ENCODE measurements around the gene PLTP.

The PLTP gene

DNA sequence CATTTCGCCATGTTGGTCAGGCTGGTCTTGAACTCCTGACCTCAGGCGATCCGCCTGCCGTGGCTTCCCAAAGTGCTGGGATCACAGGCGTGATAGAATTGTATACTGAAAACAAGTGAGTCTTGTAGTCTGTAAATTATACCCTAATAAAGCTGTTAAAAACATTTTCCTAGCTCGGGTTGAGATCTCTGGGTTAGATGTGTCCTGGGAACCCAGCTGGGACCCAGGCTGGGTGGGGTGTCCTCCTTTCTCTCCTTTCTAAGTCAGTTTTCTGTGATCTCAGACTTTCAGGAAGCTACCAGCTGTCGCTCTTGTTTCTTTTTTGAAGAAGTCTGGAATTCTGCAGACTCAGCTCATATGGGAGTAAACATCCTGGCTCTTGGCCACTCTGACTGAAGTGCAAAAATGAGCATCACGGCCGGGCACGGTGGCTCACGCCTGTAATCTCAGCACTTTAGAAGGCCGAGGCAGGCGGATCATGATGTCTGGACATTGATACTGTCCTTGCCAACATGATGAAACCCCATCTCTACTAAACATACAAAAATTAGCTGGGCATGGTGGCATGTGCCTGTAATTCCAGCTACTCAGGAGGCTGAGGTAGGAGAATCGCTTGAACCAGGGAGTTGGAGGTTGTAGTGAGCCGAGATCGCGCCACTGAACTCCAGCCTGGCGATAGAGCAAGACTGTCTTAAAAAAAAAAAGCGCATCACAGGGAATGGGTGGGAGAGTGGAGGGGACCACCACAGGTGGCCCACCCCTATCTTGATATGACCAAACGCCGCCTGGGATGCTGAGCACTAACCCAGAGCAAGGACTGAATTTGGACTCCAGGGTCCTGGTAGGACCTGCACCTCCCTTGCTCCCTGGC is 12.7 kb upstream of the PLTP start:
- peak overlapping the region; percentile 94 for H3K27ac Mint-ChIP-seq
- H3K4me3 Mint-ChIP-seq = no peak overlapping the region
- H3K4me1 Mint-ChIP-seq = peaks cover 56% of the 10 kb centered on the region
- no peak for DNase-seq
- TF ChIP-seq, protein P1, sequence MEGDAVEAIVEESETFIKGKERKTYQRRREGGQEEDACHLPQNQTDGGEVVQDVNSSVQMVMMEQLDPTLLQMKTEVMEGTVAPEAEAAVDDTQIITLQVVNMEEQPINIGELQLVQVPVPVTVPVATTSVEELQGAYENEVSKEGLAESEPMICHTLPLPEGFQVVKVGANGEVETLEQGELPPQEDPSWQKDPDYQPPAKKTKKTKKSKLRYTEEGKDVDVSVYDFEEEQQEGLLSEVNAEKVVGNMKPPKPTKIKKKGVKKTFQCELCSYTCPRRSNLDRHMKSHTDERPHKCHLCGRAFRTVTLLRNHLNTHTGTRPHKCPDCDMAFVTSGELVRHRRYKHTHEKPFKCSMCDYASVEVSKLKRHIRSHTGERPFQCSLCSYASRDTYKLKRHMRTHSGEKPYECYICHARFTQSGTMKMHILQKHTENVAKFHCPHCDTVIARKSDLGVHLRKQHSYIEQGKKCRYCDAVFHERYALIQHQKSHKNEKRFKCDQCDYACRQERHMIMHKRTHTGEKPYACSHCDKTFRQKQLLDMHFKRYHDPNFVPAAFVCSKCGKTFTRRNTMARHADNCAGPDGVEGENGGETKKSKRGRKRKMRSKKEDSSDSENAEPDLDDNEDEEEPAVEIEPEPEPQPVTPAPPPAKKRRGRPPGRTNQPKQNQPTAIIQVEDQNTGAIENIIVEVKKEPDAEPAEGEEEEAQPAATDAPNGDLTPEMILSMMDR (IDR thresholded peaks at IDR 0.05) = no peak
- peaks cover 4% of the 10 kb centered on the region for H3K27me3 Mint-ChIP-seq (ENCODE audit: low read depth, poor library complexity)
- no peaks in the 10 kb centered on the region for H3K36me3 Mint-ChIP-seq (ENCODE audit: low read depth)
- no peaks in the 10 kb centered on the region for H3K9me3 Mint-ChIP-seq

DNA sequence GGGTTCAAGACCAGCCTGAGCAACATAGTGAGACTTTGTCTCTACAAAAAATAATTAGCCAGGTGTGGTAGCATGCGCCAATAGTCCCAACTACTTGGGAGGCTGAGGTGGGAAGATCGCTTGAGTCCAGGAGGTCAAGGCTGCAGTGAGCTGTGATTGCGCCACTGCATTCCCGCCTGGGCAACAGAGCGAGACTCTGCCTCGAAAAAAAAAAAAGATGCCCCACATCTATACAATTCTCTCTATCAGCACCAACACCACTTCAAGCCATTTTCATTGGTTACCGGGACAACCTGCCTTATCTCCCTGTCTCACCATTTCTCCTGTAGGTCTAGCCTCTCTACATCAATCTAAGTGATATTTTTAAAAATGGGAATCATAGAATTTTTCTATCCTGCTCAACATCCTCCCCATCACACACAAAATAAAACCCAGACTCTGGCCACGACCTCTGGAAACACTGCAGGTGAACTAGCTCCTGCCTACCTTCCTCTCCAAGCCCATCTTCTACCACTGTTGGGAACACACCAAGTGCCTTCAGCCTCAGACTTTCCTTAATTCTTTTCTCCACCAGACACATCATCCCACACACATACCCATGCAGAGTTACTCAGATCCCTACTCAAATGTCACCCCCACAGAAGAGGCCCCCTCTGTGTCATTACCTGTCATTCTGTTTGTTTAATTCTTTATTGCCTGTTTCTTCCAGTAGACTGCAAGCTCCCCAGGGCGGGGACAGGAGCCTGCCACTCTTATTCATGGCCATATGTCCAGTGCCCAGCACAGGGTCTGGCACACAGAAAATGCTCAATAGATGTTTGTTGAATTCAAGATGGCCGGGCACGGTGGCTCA is 9.6 kb upstream of the PLTP start:
- H3K27me3 Mint-ChIP-seq (ENCODE audit: low read depth, poor library complexity) = peaks cover 9% of the 10 kb centered on the region
- peak overlapping the region; percentile 1 for H3K4me3 Mint-ChIP-seq
- peak overlapping the region; percentile 5 for H3K27ac Mint-ChIP-seq
- no peak for DNase-seq
- no peaks in the 10 kb centered on the region for H3K36me3 Mint-ChIP-seq (ENCODE audit: low read depth)
- no peaks in the 10 kb centered on the region for H3K9me3 Mint-ChIP-seq
- TF ChIP-seq, protein P1 (IDR thresholded peaks at IDR 0.05) = no peak
- H3K4me1 Mint-ChIP-seq = peaks cover 66% of the 10 kb centered on the region

DNA sequence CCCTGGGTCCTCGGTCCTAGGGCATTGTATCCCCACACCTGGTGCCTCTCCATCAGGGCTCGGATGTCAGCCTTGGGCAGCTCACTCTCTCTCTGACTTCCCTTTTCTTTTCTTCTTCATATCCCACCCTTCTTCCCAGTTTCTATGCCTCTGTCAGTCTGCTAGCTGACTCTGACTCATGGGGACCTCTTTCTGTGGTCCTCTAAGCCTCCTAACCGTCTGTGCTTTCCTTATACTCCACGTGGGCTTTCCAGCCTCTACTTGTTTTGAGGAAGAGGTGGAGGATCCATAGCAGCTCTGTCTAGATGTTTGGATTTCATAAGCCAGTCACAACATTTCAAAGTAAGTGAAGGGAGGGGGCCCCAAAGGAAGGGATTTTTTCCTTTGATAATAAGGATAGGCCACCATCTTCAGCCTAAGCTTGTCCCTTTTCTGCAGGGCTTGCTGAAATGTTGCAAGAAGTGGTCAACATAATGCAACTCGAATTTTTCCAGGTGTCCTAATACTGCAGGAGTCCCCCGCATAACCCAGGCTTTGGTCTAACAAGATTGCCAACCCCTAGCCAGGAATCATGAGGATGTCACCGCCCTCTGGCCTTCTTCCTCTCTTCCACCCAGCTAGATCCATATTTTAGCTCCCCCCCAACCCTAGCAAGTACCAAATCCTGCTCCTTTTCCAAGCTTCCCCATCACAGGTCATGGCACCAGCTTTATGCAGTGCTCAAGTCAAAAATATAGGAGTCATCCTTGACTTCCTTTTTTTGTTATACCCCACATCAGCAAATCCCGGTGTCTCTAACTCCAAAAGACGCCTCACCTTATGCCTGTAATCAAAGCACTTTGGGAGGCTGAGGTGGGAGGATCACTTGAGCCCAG is 8.7 kb upstream of the PLTP start:
- Mint-ChIP-seq H3K27me3 (ENCODE audit: low read depth, poor library complexity) (peaks cover 9% of the 10 kb centered on the region), H3K4me1 (peaks cover 60% of the 10 kb centered on the region), H3K4me3 (no peak overlapping the region), H3K9me3 (no peaks in the 10 kb centered on the region), H3K27ac (no peak overlapping the region), H3K36me3 (ENCODE audit: low read depth) (no peaks in the 10 kb centered on the region)
- TF ChIP-seq, protein P1 (IDR thresholded peaks at IDR 0.05) = no peak
- DNase-seq = no peak

DNA sequence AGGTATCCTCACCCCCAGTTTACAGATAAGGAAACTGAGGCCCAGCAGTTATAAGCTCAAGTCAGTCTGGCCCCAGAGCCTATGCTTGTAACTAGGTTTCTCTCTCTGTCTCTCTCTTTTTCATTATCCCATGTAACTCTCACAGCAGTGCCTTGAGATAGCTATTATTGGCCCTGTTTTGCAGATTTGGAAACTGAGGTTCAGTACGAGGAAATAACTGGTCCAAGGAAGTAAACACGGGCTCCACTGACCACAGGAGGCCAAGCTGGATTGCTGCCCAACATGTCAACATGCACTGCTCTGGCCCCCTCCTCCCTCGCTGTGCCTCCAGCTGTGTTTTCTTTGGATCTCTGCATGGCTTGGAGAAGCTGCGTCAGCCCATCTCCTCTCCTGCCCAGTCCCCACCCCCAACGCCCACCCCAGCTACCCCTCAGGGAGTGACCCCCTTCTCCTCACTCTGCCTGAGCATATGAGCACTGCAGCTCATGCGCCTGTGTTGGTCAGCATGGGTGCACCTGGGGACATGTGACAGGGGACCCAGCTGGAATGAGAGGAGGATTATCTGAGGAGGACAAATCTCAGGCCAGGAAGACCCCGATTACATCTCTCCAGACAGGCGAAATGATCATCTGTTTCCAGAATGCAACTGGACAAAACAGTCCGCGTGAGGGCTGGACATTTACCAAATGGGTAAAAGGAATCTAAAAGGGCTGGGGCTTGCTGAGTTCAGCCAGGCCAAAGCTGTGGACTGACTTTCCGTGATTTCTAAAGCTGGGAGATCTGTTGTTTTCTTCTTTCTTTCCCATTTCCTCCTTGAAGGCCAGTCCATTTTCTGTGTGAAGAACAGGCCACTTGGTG is 7.8 kb upstream of the PLTP start:
- Mint-ChIP-seq H3K27me3 (ENCODE audit: low read depth, poor library complexity) (peaks cover 9% of the 10 kb centered on the region), H3K36me3 (ENCODE audit: low read depth) (no peaks in the 10 kb centered on the region), H3K27ac (no peak overlapping the region), H3K9me3 (no peaks in the 10 kb centered on the region), H3K4me3 (no peak overlapping the region), H3K4me1 (peaks cover 52% of the 10 kb centered on the region)
- TF ChIP-seq, protein P1 (IDR thresholded peaks at IDR 0.05) = no peak
- DNase-seq = no peak

All from nephron progenitor cell (in vitro differentiated cells).